ENCODE results near the gene RAI14. TPM values are rescaled to one million over a fixed set of nuclear protein-coding genes. Genes with fewer than 3 reads are reported as not detected.

Gene RAI14
- total and polyA plus RNA-seq, 2 donors (not counting 1 experiment from before 2014, with no cell fraction given) = 98.7 to 125 TPM

- H4K20me1 ChIP-seq (ENCODE audit: control insufficient read depth, extremely low read depth, insufficient read depth, low read length) = no peaks in the 10 kb centered on the region
- H3K4me2 ChIP-seq (ENCODE audit: extremely low read depth, insufficient read depth, low read length) = no peak overlapping the region
- H3K79me2 ChIP-seq (ENCODE audit: control insufficient read depth, insufficient read depth, low read length) = peaks cover 93% of the 10 kb centered on the region
- H3K27ac ChIP-seq (ENCODE audit: insufficient read depth, low read length) = no peak overlapping the region
- TF ChIP-seq EZH2 (IDR thresholded peaks at IDR 0.05; ENCODE audit: low read length, missing control alignments) = no peak
- TF ChIP-seq CTCF (conservative IDR thresholded peaks at IDR 0.05 in 1 of 2, IDR thresholded peaks at IDR 0.05 in 1 of 2; ENCODE audit: low read depth in 1 of 2, low read length in 2 of 2) = no peak
- no peak overlapping the region for H3K4me3 ChIP-seq (replicated peaks in 1 of 4; ENCODE audit: control extremely low read depth in 1 of 4, insufficient read depth in 1 of 4, low read depth in 3 of 4, low read length in 4 of 4)
- peaks cover 9% of the 10 kb centered on the region for H3K4me1 ChIP-seq (ENCODE audit: control insufficient read depth, extremely low read depth, insufficient read depth, low read length)
- H3K9ac ChIP-seq (ENCODE audit: insufficient read depth, low read length) = no peak overlapping the region
- H3K9me3 ChIP-seq (ENCODE audit: control insufficient read depth, insufficient read depth, low read depth, low read length) = no peaks in the 10 kb centered on the region
- no peak overlapping the region for H2AFZ ChIP-seq (ENCODE audit: low read length)
- H3K36me3 ChIP-seq (ENCODE audit: control insufficient read depth, insufficient read depth, low read length) = peaks cover 7% of the 10 kb centered on the region
- no peaks in the 10 kb centered on the region for H3K27me3 ChIP-seq (ENCODE audit: control insufficient read depth, insufficient read depth, low read length)
- DNase-seq (ENCODE audit: low read depth in 2 of 2) = no peak
Observed at GRCh38 chr5:34690301-34690700, 34.2 kb downstream of the RAI14 start.

GRCh38 chr5:34690898-34691297, 34.8 kb downstream of the RAI14 start:
- H2AFZ ChIP-seq (ENCODE audit: low read length) = no peak overlapping the region
- H3K9ac ChIP-seq (ENCODE audit: insufficient read depth, low read length) = no peak overlapping the region
- peaks cover 6% of the 10 kb centered on the region for H3K4me1 ChIP-seq (ENCODE audit: control insufficient read depth, extremely low read depth, insufficient read depth, low read length)
- peaks cover 7% of the 10 kb centered on the region for H3K36me3 ChIP-seq (ENCODE audit: control insufficient read depth, insufficient read depth, low read length)
- H3K4me3 ChIP-seq (replicated peaks in 1 of 4; ENCODE audit: control extremely low read depth in 1 of 4, insufficient read depth in 1 of 4, low read depth in 3 of 4, low read length in 4 of 4) = no peak overlapping the region
- no peak for DNase-seq (ENCODE audit: low read depth in 2 of 2)
- H4K20me1 ChIP-seq (ENCODE audit: control insufficient read depth, extremely low read depth, insufficient read depth, low read length) = no peaks in the 10 kb centered on the region
- H3K9me3 ChIP-seq (ENCODE audit: control insufficient read depth, insufficient read depth, low read depth, low read length) = no peaks in the 10 kb centered on the region
- H3K27me3 ChIP-seq (ENCODE audit: control insufficient read depth, insufficient read depth, low read length) = no peaks in the 10 kb centered on the region
- TF ChIP-seq EZH2 (IDR thresholded peaks at IDR 0.05; ENCODE audit: low read length, missing control alignments) (no peak), CTCF (conservative IDR thresholded peaks at IDR 0.05 in 1 of 2, IDR thresholded peaks at IDR 0.05 in 1 of 2; ENCODE audit: low read depth in 1 of 2, low read length in 2 of 2) (no peak)
- H3K4me2 ChIP-seq (ENCODE audit: extremely low read depth, insufficient read depth, low read length) = no peak overlapping the region
- peaks cover 90% of the 10 kb centered on the region for H3K79me2 ChIP-seq (ENCODE audit: control insufficient read depth, insufficient read depth, low read length)
- no peak overlapping the region for H3K27ac ChIP-seq (ENCODE audit: insufficient read depth, low read length)

GRCh38 chr5:34691326-34691725, 35.2 kb downstream of the RAI14 start:
- Histone ChIP-seq H3K4me2 (ENCODE audit: extremely low read depth, insufficient read depth, low read length) (no peak overlapping the region), H3K27ac (ENCODE audit: insufficient read depth, low read length) (no peak overlapping the region), H3K4me3 (replicated peaks in 1 of 4; ENCODE audit: control extremely low read depth in 1 of 4, insufficient read depth in 1 of 4, low read depth in 3 of 4, low read length in 4 of 4) (no peak overlapping the region), H4K20me1 (ENCODE audit: control insufficient read depth, extremely low read depth, insufficient read depth, low read length) (no peaks in the 10 kb centered on the region), H3K9me3 (ENCODE audit: control insufficient read depth, insufficient read depth, low read depth, low read length) (no peaks in the 10 kb centered on the region), H2AFZ (ENCODE audit: low read length) (no peak overlapping the region), H3K36me3 (ENCODE audit: control insufficient read depth, insufficient read depth, low read length) (peaks cover 7% of the 10 kb centered on the region), H3K27me3 (ENCODE audit: control insufficient read depth, insufficient read depth, low read length) (no peaks in the 10 kb centered on the region), H3K9ac (ENCODE audit: insufficient read depth, low read length) (no peak overlapping the region), H3K79me2 (ENCODE audit: control insufficient read depth, insufficient read depth, low read length) (peaks cover 90% of the 10 kb centered on the region), H3K4me1 (ENCODE audit: control insufficient read depth, extremely low read depth, insufficient read depth, low read length) (peaks cover 5% of the 10 kb centered on the region)
- TF ChIP-seq CTCF (conservative IDR thresholded peaks at IDR 0.05 in 1 of 2, IDR thresholded peaks at IDR 0.05 in 1 of 2; ENCODE audit: low read depth in 1 of 2, low read length in 2 of 2) (no peak), EZH2 (IDR thresholded peaks at IDR 0.05; ENCODE audit: low read length, missing control alignments) (no peak)
- peak in 1 of 2 donors; percentile 85 for DNase-seq (ENCODE audit: low read depth in 2 of 2)
